ENCODE data around the gene UFSP1.

Gene UFSP1

GRCh38 chr7:100879685-100880261 is 9.7 kb downstream of the UFSP1 start:
- TF ChIP-seq CTCF (conservative IDR thresholded peaks at IDR 0.05; ENCODE audit: low read length), result no peak
- DNase-seq (ENCODE audit: low read depth), result no peak
- H3K4me3 ChIP-seq (ENCODE audit: low read length), result no peak overlapping the region

- DNase-seq (ENCODE audit: low read depth), result no peak
- no peak for TF ChIP-seq CTCF (conservative IDR thresholded peaks at IDR 0.05; ENCODE audit: low read length)
- H3K4me3 ChIP-seq (ENCODE audit: low read length), result no peak overlapping the region
Measured at GRCh38 chr7:100878685-100879084, 10.8 kb downstream of the UFSP1 start.

GRCh38 chr7:100878013-100878412 is 11.5 kb downstream of the UFSP1 start:
- TF ChIP-seq CTCF (conservative IDR thresholded peaks at IDR 0.05; ENCODE audit: low read length), result no peak
- H3K4me3 ChIP-seq (ENCODE audit: low read length), result no peak overlapping the region
- no peak for DNase-seq (ENCODE audit: low read depth)

- H3K4me3 ChIP-seq (ENCODE audit: low read length), result peak overlapping the region; percentile 94
- no peak for DNase-seq (ENCODE audit: low read depth)
- no peak for TF ChIP-seq CTCF (conservative IDR thresholded peaks at IDR 0.05; ENCODE audit: low read length)
Measured at GRCh38 chr7:100875356-100875751, 14.2 kb downstream of the UFSP1 start.

- peak; percentile 97 for DNase-seq (ENCODE audit: low read depth)
- peak; percentile 32; the same call in 1 of the 2 replicates for TF ChIP-seq CTCF (conservative IDR thresholded peaks at IDR 0.05; ENCODE audit: low read length)
- H3K4me3 ChIP-seq (ENCODE audit: low read length), result peak within 1 kb of the TSS; percentile 94
Measured at GRCh38 chr7:100874577-100875355, 14.7 kb downstream of the UFSP1 start, which contains the start of gene SRRT. TSS of gene SRRT (plus strand) at chr7:100875103. CDS start at chr7:100875591, 488 bp downstream.

GRCh38 chr7:100874300-100874576 is 15.3 kb downstream of the UFSP1 start:
- DNase-seq (ENCODE audit: low read depth), result no peak
- H3K4me3 ChIP-seq (ENCODE audit: low read length), result peak overlapping the region; percentile 94
- no peak for TF ChIP-seq CTCF (conservative IDR thresholded peaks at IDR 0.05; ENCODE audit: low read length)
